ENCODE measurements around the gene ZNF586.

Gene ZNF586

DNA sequence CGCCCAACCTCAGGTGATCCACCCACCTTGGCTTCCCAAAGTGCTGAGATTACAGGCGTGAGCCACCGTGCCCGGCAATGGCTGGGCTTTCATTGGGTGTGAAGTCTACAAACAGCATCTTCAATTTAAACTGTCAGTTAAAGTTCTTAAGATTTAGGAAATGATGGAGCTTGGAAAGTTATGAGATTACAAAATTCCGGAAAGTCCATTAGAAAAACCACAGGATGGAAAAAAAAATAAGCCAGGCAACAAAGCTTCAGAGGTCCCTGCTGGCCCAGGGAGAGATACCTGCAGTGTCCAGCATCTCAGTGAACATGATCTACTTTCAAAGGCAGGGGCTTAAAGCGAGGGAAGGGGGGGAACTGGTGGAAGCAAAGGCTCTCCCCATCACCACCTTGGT is 56.0 kb downstream of the ZNF586 start:
- FAIRE-seq = no peak

DNA sequence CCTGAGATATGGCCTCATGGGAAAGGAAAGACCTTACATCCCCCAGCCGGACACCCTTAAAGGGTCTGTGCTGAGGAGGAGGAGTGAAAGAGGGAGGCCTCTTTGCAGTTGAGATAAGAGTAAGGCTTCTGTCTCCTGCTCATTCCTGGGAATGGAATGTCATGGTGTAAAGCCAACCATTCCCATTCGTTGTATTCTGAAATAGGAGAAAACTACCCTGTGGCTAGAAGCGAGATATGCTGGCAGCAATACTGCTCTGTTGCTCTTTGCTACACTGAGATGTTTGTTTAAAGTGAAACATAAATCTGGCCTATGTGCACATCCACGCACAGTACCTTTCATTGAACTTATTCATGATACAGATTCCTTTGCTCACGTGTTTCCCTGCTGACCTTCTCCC is 59.8 kb downstream of the ZNF586 start:
- no peak for FAIRE-seq

DNA sequence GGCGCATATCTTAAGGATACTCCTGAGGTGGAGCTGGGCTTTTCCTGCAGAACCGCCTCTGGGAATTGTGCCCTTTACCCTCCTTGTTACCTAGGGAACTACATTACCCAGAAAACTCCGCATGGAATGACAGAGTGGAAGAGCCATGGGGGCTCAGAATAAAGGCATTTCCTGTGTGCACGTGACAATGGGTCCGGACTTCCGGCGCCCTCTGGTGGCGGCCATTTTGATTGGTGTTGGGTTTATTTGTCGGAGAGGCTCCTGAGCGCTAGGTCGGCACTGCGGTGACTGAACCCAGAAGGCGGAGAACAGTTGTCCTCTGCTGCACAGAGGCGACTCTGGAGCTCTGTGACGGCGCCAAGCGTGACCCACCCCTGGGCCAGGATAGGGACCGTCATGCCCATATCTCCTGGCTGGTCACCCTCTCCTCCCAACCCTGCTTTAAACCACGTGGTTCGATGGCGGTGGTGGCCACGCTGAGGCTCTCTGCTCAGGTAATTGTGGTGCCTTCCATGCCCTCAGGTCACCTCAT is 60.7 kb downstream of the ZNF586 start, which contains the start of gene ZNF587B:
Gene ZNF587B, plus strand, starts transcription at position 229 of the 532 bp plus-strand sequence. Its CDS starts 230 bp downstream, at position 459.
- FAIRE-seq = no peak
